Left cardiac atrium (tissue), 4 donors: Measurements from ENCODE around the gene PCDH9. TPM values are rescaled to one million over a fixed set of nuclear protein-coding genes. Genes with fewer than 3 reads are reported as not detected.
A peak's percentile ranks its signal among the peaks of the same experiment; 100 is the strongest.

Experiments used
- ATAC-seq, 2 donors: fragments of 200-7000 bp; cut with Tn5 transposase; one replicate each; pipeline ENCODE4 v1.9.1; 2020; ENCODE audit warnings: mild to moderate bottlenecking in 2 of 2, moderate library complexity in 2 of 2
- DNase-seq: peaks from one replicate; pipeline ENCODE4 v3.0.0-alpha.2; 2020
- intact Hi-C, 2 donors: fragments of 100-400 bp; cut with DNase I; formaldehyde crosslinking; loops; one replicate each; pipeline versions ENCODE4 v1.14.1 to v1.15.1; 2022 to 2023
- total RNA-seq, 2 donors: library from RNA; stranded (reverse); fragmentation: NEBNext Ultra II Directional; extraction: Animal tissue kit (Norgen Biotek cat#: 25700); gene quantifications; one replicate each; pipeline ENCODE4 v1.2.1, GENCODE V29; 2021
- donor health status: DM: no; HTN: yes; CAD: no.
- donor health status: DM: no; HTN: yes; CAD: no; lungs with severe emphysema.
- donor health status: DM: yes; HTN: yes; CAD: no.
- donor health status: Dilated cardiomyopathy.

Gene PCDH9
- total RNA-seq, 2 donors from 2014 or later = 17.9 to 19.0 TPM

DNA sequence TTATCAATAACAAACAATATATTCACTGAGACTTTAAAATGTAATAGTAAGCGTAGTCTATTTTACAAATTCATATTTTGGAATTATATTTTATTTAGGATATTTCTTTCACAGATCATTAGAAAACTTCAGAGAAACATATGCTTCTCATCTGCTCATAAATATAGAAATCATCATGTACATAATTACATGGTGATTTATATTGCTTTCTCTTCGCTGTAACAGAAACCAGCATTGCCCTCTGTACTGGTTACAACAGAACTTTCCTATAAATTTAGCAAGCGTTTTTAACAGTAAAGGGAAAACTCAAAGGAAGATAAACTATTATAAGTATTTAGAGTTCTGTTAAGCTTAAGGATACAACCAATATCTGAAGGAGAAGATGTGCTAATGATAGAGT is 672.8 kb downstream of the PCDH9 start:
- DNase-seq = no peak
- intact Hi-C loops = no loop called here
- no peak for ATAC-seq

DNA sequence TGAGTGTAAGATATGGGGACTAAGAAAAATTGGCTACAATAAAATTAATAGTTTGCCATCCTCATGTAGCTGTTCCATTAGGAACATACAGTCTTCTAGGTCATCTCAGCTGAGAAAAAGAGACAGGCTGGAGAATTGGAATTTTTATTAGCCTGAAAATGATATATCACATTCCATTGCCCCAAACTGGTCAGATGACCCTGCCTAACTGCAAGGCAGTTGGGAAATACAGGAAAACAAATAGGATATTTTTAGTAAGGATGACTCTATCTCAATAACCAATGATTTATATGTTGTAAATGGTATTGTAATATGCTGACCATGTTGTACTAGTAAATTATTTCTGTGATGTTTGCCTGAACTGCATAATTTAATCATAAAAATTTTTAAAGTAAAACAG is 673.8 kb downstream of the PCDH9 start:
- DNase-seq (no peak), ATAC-seq (no peak)
- intact Hi-C loops = no loop called here

DNA sequence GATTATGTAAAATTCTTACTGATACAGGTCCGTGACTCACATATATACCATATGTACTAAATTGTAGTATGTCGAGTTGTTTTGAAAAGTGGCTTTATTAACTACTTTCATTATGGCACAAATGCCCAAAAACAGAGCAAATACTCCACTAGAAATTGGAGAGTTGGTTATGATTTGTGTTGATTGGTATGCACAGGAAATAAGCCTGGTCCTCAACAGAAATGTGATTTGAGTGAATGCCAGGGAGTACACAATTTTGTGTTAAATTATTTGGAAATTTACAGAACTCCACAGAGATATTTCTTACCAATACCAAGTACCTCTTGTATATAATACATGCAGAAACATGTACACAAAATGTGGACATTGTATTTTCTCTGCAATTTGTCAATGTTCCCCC is 676.7 kb downstream of the PCDH9 start:
- DNase-seq (no peak), ATAC-seq (no peak)
- intact Hi-C loops = no loop called here

DNA sequence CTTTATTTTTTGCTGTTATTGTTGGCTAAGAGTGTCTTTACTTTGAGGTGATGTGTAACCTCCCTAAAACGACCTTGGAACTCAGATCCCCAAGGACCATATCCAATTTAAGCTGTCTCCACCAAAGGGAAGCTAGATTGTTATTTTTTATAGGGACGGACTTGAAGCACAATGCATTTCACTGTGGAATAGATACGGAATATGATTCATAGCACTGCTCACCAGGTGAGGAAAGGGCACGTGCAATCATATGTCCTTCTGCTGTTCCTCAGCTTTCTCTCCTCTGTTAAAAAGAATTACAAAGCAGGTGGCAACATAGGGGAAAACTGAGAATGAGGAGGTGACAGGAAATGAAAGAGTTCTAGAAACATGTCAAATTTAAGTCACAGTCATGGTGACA is 679.0 kb downstream of the PCDH9 start:
- no peak for ATAC-seq
- intact Hi-C loops = no loop called here

DNA sequence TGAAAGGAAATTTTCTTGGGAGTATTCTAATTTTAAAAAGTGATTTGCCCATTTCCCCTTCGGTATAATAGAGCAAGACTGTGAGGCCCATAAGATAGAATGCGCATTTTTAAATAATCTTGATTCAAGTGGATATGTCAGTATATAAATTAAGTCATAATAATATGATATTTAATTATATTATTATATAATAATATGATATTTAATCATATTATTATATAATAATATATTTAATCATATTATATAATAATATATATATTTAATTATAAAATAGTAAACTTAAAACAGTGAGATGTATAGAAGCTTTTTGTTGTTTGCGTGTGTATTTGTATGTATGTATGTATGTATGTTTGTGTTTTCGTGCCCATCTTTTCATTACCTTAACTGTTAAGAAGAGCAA is 682.5 kb downstream of the PCDH9 start:
- ATAC-seq = no peak
- DNase-seq = no peak
- intact Hi-C loops = no loop called here

More for the DNA sequence above, 679.0 kb downstream of the PCDH9 start:
- DNase-seq = no peak

DNA sequence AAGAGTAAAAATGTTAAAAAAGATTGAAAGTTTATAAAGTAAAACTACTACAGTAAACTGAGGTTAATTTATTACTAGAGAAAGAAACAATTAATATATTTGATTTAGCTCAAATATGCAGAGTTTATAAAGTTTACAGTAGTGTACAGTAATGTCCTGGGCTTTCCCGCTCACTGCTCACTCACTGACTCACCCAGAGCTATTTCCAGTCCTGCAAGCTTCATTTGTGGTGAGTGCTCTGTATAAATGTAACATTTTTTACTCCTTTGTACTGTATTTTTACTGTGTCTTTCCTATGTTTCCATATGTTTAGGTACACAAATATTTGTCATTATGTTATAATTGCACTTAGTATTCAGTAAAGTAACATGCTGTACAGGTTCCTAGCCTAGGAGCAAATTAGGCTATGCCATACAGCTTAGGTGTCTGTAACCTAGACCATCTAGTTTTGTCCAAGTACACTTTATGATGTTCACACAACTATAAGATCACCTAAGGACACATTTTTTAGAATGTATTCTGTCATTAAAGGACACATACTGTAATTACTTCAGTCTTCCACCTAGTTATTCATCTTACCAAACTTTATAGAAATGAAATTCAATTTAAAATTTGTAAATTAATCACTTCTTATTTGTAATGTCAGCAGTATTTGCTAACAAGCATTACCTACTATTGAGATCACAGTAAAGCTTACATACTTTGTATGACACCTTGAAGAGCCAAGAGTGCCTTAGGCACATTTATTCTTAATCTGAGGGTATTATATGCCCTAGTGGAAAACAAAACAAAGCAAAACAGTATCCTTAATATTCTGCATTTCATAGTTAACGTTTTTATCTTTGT is 683.4 kb downstream of the PCDH9 start:
- DNase-seq (no peak), ATAC-seq (no peak)
- intact Hi-C loops = no loop called here

DNA sequence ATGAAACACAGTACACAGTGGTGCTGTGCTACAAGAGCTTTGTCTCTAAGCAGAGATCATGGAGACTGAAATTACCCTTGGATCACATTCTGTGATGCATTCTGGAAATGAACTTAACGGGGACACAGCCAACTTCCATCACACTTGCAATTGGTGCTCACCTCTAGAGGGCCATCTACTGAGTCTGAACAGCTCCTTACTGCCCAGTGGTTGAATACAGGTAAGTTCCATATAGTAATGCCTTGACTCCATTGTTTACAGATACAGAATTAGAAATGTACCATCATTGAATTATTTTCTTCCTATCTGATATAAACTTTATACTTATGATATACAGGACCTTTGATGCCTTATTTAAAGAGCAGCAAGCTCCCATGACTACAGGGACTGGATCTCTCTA is 686.4 kb downstream of the PCDH9 start:
- intact Hi-C loops = no loop called here
- ATAC-seq = no peak
- no peak for DNase-seq

DNA sequence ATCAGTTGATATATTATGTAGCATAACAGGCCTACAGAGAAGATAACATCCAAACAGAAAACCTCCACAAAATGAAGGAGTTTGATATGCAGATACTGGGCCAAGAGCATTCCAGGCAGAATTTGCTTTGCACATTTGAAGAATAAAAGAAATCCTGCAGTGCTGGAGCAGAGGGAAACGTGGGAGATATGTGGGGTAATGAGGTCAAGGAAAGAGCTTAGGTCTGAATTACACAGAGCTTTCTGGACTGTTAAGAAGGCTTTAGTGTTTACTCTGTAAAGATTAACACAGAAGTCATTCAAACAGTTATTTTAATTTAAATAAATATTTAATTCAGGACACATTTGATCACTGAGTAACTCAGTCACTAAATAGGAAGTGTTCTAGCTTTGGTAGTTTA is 692.7 kb downstream of the PCDH9 start:
- intact Hi-C loops = no loop called here
- ATAC-seq (no peak), DNase-seq (no peak)

DNA sequence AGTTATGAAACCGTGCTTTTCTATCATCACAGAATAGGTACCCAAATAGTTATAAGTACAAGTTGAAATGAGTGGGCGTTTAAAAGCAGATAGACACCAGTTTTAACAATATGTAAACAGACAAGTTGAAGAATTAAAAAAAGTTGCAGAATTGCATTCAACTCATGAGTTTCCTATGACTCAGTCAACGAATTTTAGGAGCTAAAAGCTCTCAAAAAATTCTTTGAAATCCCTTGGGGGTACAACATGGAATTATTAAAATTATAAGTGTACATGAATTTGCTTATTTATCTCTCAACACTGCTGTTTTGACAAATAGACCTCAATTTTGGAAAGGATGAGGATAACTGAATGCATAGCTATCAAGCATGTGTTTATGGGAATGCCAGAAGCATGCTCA is 693.4 kb downstream of the PCDH9 start:
- ATAC-seq (no peak), DNase-seq (no peak)
- intact Hi-C loops = no loop called here

DNA sequence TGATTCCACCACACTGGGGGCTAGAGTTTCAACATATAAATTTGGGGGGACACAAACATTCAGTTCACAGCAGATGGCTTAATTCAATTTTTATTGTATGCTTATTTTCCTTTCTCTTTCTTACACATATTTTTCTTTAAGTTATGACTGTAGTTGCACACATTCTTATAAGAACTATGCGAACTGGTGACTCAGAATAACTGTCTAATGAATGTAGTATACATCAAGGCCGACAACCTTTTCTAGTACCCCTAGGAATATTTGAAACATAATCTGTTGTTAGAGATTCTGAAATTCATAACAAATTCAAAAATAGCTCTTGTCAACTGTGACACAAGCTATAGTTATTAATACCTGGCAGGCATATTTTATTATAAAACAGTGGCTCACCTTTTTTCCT is 695.6 kb downstream of the PCDH9 start:
- intact Hi-C loops = no loop called here
- DNase-seq = no peak
- no peak for ATAC-seq

DNA sequence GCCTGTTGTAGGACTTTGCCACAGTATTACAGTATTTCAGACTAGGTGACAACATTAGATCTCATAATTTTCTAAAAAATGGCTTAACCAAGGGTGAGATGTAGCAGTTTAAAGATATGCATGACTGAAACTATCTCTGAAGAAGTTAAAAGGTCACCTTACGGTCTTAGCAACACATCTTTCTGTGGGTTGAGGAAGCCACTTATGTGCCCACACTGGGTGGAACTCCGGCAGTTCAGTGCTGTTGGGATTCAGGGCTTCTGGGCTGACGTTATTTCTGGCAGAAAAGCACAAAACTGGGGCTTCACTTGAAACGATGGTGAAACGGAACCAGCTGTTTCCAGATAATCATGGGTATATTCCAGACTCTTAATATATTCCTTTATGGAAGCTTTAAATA is 697.3 kb downstream of the PCDH9 start:
- no peak for ATAC-seq
- intact Hi-C loops = no loop called here

DNA sequence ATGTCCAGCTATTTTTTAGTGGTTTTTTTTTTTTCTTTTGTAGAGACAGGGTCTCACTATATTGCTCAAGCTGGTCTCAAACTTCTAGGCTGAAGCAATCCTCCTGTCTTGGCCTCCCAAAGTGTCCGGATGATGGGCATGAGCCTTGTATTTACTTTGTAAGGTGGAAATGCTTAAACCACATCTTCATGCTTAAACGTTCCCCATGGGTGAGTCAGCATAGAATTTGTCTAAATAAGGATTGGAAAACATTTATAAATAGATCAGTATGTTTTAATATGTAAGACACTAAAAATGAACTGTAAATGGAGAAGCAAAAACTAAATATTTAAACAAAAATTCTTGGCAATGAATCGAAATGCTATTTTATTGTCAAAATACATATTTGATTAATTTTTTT is 698.0 kb downstream of the PCDH9 start:
- ATAC-seq (no peak), DNase-seq (no peak)
- intact Hi-C loops = no loop called here

More for the DNA sequence above, 697.3 kb downstream of the PCDH9 start:
- no peak for DNase-seq

DNA sequence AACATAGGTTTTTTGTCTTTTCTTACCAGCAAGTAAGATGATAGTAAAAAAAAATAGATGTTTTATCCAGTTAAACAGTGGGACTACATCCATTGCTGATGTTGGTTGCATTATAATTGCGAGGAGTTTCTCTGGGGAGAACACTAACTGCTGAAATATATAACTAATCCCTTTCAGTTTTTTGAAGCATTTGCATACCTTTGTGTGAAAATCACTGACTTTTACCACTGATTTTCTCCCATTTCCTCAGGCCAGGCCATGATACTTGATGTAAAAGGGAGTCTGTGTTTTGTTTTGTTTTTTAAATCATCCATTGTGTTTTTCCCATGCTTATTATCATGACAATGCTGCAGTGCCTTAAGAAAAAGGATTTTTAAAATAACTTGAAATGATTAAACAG is 699.5 kb downstream of the PCDH9 start:
- DNase-seq (no peak), ATAC-seq (no peak)
- intact Hi-C loops = no loop called here

DNA sequence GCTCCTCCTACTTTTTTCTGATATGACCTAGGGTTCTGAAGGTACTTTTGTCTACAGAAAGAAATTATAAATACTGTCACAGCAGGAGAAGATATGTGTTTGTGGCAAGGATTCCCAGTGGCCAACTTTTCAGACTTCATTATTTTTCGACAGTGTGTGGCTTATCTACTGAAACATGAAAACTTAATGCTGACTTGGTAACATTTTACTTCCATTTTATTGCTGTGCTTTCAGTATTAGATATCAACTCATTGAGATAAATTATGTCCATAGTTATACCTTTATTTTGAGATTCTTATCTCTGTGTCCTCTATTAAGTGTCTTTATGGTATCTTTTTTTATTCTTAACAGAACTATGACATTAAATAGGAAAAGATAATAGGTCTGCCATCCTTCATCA is 700.0 kb downstream of the PCDH9 start:
- DNase-seq = no peak
- ATAC-seq = no peak
- intact Hi-C loops = no loop called here

DNA sequence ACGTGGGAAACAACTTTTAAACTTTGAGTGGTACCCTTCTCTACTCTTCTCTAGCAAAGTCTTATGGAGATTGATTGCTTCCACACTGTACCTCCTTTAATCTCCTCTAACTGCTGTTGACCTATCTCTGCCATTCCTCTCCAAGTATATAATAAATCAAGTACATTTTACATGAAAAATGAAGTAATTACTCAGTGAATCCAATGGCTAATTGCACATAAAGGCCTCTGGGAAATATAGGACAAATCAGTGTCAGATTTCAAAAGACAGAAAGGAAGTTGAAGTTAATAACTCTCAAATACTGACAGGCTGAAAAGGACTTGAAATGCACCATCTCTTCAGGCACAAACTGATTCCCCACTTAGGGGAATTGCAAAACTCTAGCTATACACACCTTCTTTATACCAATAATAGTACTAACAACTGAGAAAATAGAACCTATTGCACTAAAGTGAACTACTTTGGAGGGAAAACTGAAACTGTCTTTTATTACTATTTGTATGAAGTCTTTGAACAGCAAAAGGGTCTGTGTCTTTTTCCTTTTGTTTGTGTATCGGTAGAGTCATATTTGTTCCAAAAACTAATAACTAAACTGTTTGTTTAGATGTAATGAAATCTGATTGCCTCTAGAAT is 701.1 kb downstream of the PCDH9 start:
- DNase-seq (no peak), ATAC-seq (no peak)
- intact Hi-C loops = no loop called here

DNA sequence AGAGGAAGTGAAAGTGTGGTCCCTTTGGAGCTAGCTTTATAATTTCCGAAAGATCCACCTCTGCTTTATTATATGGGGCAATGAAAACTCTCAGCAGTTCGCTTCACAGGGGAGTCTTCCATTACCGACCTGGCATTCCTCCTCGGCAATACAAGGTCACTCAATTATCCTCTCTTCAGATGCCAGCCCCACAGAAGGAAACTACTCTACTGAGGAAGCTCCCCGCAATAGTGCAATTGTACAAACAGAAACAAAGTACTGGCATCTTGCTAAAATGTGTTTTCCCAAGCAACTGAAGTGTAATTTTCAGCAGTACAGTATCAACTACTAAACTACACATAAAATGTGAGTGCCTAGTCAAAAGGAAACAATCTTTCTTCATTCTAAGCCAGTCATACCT is 702.0 kb downstream of the PCDH9 start:
- intact Hi-C loops = no loop called here
- DNase-seq (no peak), ATAC-seq (no peak)

DNA sequence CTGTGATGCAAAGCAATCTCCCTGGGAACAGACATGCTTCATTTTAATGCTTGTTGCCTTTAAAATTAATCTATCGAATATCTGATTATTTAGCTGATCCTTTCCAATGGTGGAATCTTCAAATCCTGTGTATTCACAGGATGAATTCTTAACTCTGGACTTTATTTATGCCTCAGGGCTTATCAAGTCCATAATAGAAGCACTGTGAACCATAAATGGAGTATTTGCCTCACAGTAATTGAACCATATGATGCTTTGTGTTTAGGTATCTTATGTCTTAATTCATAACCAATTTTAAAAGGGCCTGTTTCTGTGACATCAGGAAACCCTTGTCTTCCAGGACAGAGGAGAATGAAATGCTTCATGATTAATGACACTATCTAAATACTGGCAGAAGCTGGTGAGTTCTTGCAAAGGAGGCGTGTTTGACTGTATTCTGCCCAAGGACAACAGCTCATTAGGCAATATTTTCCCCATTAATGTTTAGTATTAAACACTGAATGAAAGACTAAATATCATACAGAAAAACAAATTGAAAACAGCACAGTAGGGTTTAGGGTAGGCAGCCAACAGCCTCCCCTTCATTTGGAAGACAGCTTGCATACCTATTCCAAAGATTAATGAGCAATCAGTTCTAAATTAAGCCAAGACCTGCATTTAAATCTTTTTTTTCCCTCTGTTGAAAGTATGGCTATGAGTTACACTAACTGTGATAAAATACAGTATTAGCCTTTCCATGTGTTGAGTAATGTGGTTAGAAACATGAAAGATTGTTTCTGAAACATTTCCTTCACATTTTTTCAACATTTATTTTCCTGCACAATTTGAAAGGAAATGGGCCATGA is 709.4 kb downstream of the PCDH9 start:
- ATAC-seq = peak in 1 of 2 donors; percentile 33
- no peak for DNase-seq
- intact Hi-C loops = no loop called here

DNA sequence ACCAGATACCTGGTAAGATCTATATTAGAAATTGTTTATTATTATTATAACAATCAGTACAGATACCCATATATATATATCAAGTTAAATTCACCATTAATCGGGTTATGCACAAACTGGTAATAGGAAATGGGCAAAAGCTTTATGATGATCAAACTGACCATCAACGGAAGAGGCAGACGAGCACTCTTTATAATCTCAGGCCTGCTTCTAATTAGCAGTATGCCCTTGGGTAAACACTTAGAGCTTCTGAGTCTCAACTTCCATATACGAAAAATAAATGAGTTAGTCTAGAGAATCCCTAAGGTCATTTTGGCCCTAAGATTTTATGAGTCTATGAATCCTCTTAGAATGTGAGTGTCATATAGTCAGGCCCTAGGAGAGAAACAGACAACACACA is 710.9 kb downstream of the PCDH9 start:
- intact Hi-C loops = no loop called here
- ATAC-seq (no peak), DNase-seq (no peak)

DNA sequence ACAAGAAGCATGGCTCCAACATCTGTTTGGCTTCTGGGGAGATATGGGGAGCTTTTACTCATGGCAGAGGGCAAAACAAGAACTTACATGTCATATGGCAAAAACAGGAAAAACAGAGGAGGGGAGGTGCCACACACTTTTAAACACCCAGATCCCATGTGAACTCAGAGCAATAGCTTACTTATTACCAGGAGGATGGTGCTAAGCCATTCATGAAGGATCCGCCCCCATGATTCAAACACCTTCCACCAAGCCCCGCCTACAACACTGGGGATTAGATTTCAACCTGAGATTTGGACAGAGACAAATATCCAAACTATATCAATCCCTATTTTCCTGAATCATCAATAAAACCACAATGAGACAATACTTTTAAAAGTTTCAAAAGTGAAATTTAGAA is 712.1 kb downstream of the PCDH9 start:
- no peak for DNase-seq
- intact Hi-C loops = no loop called here
- no peak for ATAC-seq

DNA sequence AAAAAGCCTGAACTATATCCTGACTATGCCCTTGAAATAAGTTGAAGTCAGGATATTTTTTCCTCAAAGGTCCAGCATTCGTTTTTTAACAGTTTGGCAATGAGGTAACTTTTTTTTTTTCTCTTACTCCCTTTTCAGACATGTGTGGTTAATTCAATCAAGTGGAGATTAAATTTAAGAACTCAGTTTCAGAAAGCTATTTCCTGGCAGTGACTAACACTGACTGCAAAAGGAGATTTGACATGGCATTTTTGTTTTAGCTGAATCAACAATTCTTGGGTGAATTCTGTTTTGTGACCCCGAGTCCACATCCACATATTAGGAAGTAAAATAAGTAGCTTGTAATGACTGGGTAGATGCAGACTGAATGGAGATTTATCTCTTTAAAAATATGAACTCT is 716.4 kb downstream of the PCDH9 start:
- DNase-seq (no peak), ATAC-seq (no peak)
- intact Hi-C loops = no loop called here
